Suprapubic skin (tissue), 4 donors: ENCODE data around the gene RSBN1L. TPM values are rescaled to one million over a fixed set of nuclear protein-coding genes. Genes with fewer than 3 reads are reported as not detected.
"Not testable (repeated sequence)": the region's sequence is repeated elsewhere in the genome, so short reads cannot be mapped to it uniquely, and the experiment has no call there.

Source experiments
- DNase-seq, 2 donors: peaks; one replicate each; pipeline ENCODE4 v3.0.0-alpha.2; 2019; ENCODE audit warnings: low spot score in 2 of 2
- H3K27ac ChIP-seq: fragments of 200-600 bp; sonication (generic); one replicate; pipeline ENCODE4 v1.5.1; 2019
- H3K27me3 ChIP-seq: fragments of 200-600 bp; sonication (generic); one replicate; pipeline ENCODE4 v1.5.1; 2019
- H3K36me3 ChIP-seq: fragments of 200-600 bp; sonication (generic); one replicate; pipeline ENCODE4 v1.5.1; 2019
- H3K4me1 ChIP-seq: fragments of 200-600 bp; sonication (generic); one replicate; pipeline ENCODE4 v1.5.1; 2019
- H3K4me3 ChIP-seq: fragments of 200-600 bp; sonication (generic); one replicate; pipeline ENCODE4 v1.5.1; 2019; ENCODE audit warnings: mild to moderate bottlenecking
- H3K9me3 ChIP-seq: fragments of 200-600 bp; sonication (generic); one replicate; pipeline ENCODE4 v1.5.1; 2019
- EP300 ChIP-seq: sonication (generic); formaldehyde crosslinking; IDR thresholded peaks from one replicate; pipeline ENCODE4 v1.6.1; 2017; ENCODE audit warnings: antibody characterized with exemption
- POLR2A ChIP-seq, 2 donors: fragments of 450-650 bp; IDR thresholded peaks; one replicate each; pipeline ENCODE4 v1.6.1; 2017; ENCODE audit warnings: antibody characterized with exemption in 2 of 2, mild to moderate bottlenecking in 2 of 2, moderate library complexity in 2 of 2
- POLR2AphosphoS5 ChIP-seq, 3 donors: sonication (generic); formaldehyde crosslinking; IDR thresholded peaks; one replicate each; pipeline ENCODE4 v1.6.1; 2017; ENCODE audit warnings: antibody characterized with exemption in 3 of 3
- WGBS: methylation state at CpG from one replicate; pipeline ENCODE4 v1.1.5; 2018; 5-methylcytosine and 5-hydroxymethylcytosine counted together
- total RNA-seq, 4 donors: library from RNA; depleted of rRNA; stranded (reverse); fragments of >200 nt; gene quantifications; one replicate each; pipeline ENCODE4 v1.1.0, GENCODE V29; 2016
- TF ChIP-seq, protein P1 (sequence below), 2 donors: fragments of 200-600 bp in 1 of 2; fragments of 450-650 bp in 1 of 2; sonication (generic) in 1 of 2; IDR thresholded peaks; one replicate each; pipeline ENCODE4 v1.5.1; 2016 to 2019; ENCODE audit warnings: antibody characterized with exemption in 2 of 2, mild to moderate bottlenecking in 1 of 2, moderate library complexity in 1 of 2

The RSBN1L gene
- total RNA-seq, 4 donors from 2014 or later, result 17.1 to 19.7 (median 18.3) TPM

DNA sequence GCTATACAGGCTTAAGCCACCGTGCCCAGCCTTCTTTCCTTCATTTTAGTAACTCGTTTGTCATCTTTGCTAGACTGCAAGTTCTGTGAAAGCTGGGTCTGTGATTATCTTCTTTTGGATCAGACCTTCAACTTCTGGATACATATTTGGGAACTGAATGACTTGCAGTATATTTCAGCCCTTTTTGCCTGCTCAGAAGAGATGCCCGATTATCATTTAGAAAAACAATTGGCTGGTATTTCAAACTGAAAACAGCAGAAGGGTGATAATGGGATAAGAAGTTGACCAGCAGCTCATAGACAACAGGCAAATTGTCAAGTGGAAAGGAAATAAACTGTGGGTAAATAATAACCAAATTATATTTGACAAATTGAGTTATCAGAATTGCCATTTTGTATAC, 14.6 kb downstream of the RSBN1L start:
- no peak overlapping the region for H3K27ac ChIP-seq
- DNase-seq, result no peak
- 83% methylated on average over 3 of the region's 3 CpGs for WGBS
- H3K4me3 ChIP-seq, result no peak overlapping the region
- TF ChIP-seq, protein P1, sequence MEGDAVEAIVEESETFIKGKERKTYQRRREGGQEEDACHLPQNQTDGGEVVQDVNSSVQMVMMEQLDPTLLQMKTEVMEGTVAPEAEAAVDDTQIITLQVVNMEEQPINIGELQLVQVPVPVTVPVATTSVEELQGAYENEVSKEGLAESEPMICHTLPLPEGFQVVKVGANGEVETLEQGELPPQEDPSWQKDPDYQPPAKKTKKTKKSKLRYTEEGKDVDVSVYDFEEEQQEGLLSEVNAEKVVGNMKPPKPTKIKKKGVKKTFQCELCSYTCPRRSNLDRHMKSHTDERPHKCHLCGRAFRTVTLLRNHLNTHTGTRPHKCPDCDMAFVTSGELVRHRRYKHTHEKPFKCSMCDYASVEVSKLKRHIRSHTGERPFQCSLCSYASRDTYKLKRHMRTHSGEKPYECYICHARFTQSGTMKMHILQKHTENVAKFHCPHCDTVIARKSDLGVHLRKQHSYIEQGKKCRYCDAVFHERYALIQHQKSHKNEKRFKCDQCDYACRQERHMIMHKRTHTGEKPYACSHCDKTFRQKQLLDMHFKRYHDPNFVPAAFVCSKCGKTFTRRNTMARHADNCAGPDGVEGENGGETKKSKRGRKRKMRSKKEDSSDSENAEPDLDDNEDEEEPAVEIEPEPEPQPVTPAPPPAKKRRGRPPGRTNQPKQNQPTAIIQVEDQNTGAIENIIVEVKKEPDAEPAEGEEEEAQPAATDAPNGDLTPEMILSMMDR (IDR thresholded peaks at IDR 0.05), result no peak
- no peak for TF ChIP-seq POLR2AphosphoS5 (IDR thresholded peaks at IDR 0.05)
- no peak for TF ChIP-seq EP300
- TF ChIP-seq POLR2A (IDR thresholded peaks at IDR 0.05), result no peak
- no peaks in the 10 kb centered on the region for H3K9me3 ChIP-seq
- no peaks in the 10 kb centered on the region for H3K4me1 ChIP-seq
- peaks cover 5% of the 10 kb centered on the region for H3K36me3 ChIP-seq
- no peaks in the 10 kb centered on the region for H3K27me3 ChIP-seq

DNA sequence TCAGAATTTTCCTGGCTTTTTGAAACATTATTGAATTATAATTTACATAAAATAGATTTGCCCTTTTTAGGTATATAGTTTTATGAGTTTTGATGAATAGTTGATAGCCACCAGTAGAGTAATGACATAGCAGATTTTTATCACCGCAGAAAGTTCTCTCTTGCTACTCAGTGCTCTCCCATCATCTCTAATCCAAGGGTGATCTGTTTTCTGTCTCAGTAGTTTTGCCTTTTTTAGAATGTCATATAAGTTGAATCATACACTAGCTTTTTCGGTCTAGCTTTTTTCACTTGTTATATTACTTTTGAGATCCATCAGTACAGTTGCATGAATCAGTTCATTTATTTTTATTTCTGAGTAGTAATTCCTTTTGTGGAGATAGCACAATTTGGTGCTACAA, 17.9 kb downstream of the RSBN1L start:
- TF ChIP-seq POLR2AphosphoS5 (IDR thresholded peaks at IDR 0.05) (no peak), EP300 (no peak), POLR2A (IDR thresholded peaks at IDR 0.05) (no peak)
- TF ChIP-seq, protein P1 (IDR thresholded peaks at IDR 0.05), result no peak
- no peaks in the 10 kb centered on the region for H3K36me3 ChIP-seq
- H3K27ac ChIP-seq, result no peak overlapping the region
- H3K27me3 ChIP-seq, result no peaks in the 10 kb centered on the region
- H3K4me1 ChIP-seq, result no peaks in the 10 kb centered on the region
- no peak for DNase-seq
- WGBS, result 90% methylated on average over 2 of the region's 2 CpGs
- no peaks in the 10 kb centered on the region for H3K9me3 ChIP-seq
- H3K4me3 ChIP-seq, result no peak overlapping the region

DNA sequence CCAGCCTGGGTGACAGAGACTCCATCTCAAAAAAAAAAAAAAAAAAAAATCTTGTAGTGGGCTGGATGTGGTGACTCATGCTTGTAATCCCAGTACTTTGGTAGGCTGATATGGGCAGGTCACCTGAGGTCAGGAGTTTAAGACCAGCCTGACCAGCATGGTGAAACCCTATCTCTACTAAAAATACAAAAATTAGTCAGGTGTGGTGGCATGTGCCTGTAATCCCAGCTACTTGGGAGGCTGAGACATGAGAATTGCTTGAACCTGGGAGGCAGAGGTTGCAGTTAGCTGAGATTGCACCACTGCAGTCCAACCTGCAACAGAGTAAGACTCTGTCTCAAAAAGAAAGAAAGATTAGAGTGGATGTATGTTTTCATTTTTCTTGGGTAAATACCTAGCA, 18.7 kb downstream of the RSBN1L start:
- not testable (repeated sequence) for H3K4me3 ChIP-seq, H3K27me3 ChIP-seq, H3K36me3 ChIP-seq

DNA sequence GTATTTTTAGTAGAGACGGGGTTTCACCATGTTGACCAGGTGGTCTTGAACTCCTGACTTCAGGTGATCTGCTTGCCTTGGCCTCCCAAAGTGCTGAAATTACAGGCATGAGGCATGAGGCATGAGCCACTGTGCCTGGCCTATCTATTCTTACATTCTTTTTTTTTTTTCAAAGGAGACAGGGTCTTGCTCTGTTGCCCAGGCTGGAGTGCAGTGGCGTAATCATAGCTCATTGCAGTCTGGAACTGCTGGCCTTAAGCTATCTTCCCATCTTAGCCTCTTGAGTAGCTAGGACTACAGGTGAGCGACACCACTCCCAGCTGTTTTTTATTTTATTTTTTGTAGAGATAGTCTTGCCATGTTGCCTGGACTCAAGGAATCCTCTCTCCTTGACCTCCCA, 20.5 kb downstream of the RSBN1L start:
- H3K9me3 ChIP-seq, result no peaks in the 10 kb centered on the region
- DNase-seq, result no peak
- WGBS, result 100% methylated on average over 3 of the region's 3 CpGs
- TF ChIP-seq EP300, result no peak
- TF ChIP-seq, protein P1 (IDR thresholded peaks at IDR 0.05), result no peak
- no peak for TF ChIP-seq POLR2A (IDR thresholded peaks at IDR 0.05)
- no peak for TF ChIP-seq POLR2AphosphoS5 (IDR thresholded peaks at IDR 0.05)
- H3K36me3 ChIP-seq, result no peaks in the 10 kb centered on the region
- H3K4me1 ChIP-seq, result peaks cover 11% of the 10 kb centered on the region
- H3K27me3 ChIP-seq, result no peaks in the 10 kb centered on the region
- H3K27ac ChIP-seq, result no peak overlapping the region
- no peak overlapping the region for H3K4me3 ChIP-seq

More for the DNA sequence above, 18.7 kb downstream of the RSBN1L start:
- H3K9me3 ChIP-seq, H3K27ac ChIP-seq, DNase-seq, H3K4me1 ChIP-seq: not testable (repeated sequence)

DNA sequence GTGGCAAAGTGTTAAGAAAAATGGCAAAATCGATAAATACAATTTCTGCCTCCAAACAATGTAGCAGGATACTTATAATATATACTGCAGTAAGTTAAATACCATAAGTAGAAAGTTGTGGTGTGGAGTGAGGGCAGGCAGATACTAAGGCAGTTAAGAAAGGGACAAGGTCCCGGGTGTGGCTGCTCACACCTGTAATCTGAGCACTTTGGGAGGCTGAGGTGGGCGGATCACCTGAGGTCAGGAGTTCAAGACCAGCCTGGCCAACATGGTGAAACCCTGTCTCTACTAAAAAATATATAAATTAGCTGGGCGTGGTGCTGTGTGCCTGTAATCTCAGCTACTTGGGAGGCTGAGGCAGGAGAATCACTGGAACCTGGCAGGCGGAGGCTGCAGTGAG, 21.3 kb downstream of the RSBN1L start:
- H3K4me1 ChIP-seq, result peaks cover 16% of the 10 kb centered on the region
- not testable (repeated sequence) for H3K27ac ChIP-seq, H3K9me3 ChIP-seq, DNase-seq, H3K27me3 ChIP-seq, H3K4me3 ChIP-seq, H3K36me3 ChIP-seq
- WGBS, result 92% methylated on average over 5 of the region's 5 CpGs

DNA sequence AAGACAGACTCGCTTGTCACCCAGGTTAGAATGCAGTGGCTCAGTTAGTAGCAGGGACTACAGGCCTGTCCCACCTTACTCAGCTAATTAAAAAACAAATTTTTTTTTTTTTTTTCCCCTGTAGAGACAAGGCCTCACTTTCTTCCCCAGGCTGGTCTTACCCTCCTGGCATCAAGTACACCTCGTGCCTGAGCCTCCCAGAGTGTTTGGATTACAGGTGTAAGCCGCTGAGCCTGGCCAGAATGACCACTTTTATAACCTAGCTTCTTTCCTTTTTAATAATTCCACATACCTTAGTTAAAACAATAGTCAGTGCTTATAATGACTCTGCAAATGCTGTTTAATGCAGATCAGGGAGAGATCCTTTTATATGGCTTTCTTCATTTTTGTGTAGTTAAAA, 31.3 kb downstream of the RSBN1L start:
- no peaks in the 10 kb centered on the region for H3K27me3 ChIP-seq
- H3K9me3 ChIP-seq, result no peaks in the 10 kb centered on the region
- no peak overlapping the region for H3K4me3 ChIP-seq
- H3K36me3 ChIP-seq, result no peaks in the 10 kb centered on the region
- DNase-seq, result no peak
- peaks cover 23% of the 10 kb centered on the region for H3K4me1 ChIP-seq
- peak overlapping the region; percentile 74 for H3K27ac ChIP-seq
- WGBS, result 73% methylated on average over 3 of the region's 3 CpGs
- TF ChIP-seq POLR2AphosphoS5 (IDR thresholded peaks at IDR 0.05) (no peak), EP300 (no peak), POLR2A (IDR thresholded peaks at IDR 0.05) (no peak)
- TF ChIP-seq, protein P1 (IDR thresholded peaks at IDR 0.05), result no peak
